Midbrain (tissue), 1 donor: Measurements from ENCODE around the gene U2AF2.
"Not testable (repeated sequence)": the region's sequence is repeated elsewhere in the genome, so short reads cannot be mapped to it uniquely, and the experiment has no call there.

Experiments used
- DNase-seq: peaks from one replicate; lab custom pipeline; 2025; lab: John Stamatoyannopoulos, UW

U2AF2 gene

GRCh38 chr19:55705972-55706371, 51.1 kb downstream of the U2AF2 start:
- DNase-seq = no peak

- DNase-seq = no peak
Observed at GRCh38 chr19:55711719-55712118, 56.9 kb downstream of the U2AF2 start.

- DNase-seq = no peak
Observed at GRCh38 chr19:55712804-55713631, 58.2 kb downstream of the U2AF2 start.

- no peak for DNase-seq
Observed at GRCh38 chr19:55716531-55716930, 61.7 kb downstream of the U2AF2 start.

GRCh38 chr19:55717251-55717650, 62.4 kb downstream of the U2AF2 start:
- no peak for DNase-seq

GRCh38 chr19:55717879-55718711, 63.3 kb downstream of the U2AF2 start:
- DNase-seq = not testable (repeated sequence)

GRCh38 chr19:55720214-55720746, 65.4 kb downstream of the U2AF2 start:
- no peak for DNase-seq

- DNase-seq = no peak
Observed at GRCh38 chr19:55720801-55721200, 66.0 kb downstream of the U2AF2 start.

- DNase-seq = no peak
Observed at GRCh38 chr19:55723491-55723890, 68.7 kb downstream of the U2AF2 start.
